ENCODE results near the gene MPPED2.

DNA sequence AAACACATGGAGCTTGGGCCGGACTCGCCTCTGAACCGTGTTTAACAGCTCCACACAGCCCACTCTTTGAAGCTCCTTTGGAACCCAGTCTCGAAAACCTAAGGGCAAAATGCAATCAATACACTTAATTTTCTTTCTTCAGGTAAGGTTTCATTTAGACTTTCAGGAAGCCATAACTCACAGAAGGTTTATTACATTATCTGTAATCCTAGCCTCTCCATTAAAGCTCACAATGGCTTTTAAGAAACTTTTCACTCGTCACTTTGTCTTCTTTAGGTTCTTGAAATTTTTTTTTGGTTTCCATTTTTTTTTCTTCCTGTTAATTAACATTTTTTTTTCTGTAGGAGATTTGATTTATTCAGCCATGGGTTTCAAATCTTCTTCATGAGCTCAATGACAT is 171.9 kb downstream of the MPPED2 start:
- TF ChIP-seq, protein P1, sequence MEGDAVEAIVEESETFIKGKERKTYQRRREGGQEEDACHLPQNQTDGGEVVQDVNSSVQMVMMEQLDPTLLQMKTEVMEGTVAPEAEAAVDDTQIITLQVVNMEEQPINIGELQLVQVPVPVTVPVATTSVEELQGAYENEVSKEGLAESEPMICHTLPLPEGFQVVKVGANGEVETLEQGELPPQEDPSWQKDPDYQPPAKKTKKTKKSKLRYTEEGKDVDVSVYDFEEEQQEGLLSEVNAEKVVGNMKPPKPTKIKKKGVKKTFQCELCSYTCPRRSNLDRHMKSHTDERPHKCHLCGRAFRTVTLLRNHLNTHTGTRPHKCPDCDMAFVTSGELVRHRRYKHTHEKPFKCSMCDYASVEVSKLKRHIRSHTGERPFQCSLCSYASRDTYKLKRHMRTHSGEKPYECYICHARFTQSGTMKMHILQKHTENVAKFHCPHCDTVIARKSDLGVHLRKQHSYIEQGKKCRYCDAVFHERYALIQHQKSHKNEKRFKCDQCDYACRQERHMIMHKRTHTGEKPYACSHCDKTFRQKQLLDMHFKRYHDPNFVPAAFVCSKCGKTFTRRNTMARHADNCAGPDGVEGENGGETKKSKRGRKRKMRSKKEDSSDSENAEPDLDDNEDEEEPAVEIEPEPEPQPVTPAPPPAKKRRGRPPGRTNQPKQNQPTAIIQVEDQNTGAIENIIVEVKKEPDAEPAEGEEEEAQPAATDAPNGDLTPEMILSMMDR (IDR thresholded peaks at IDR 0.05), result no peak
- TF ChIP-seq POLR2A (IDR thresholded peaks at IDR 0.05), result no peak
